Uterus (tissue), 4 donors: ENCODE data around the gene NTRK2. TPM values are rescaled to one million over a fixed set of nuclear protein-coding genes. Genes with fewer than 3 reads are reported as not detected.

ENCODE experiments used
- DNase-seq, 2 donors: peaks; one replicate each; pipeline ENCODE4 v3.0.0-alpha.2; 2019 to 2020
- H3K27ac ChIP-seq, 2 donors: fragments of 200-600 bp; sonication (generic); 1 replicate in 1 of 2; 2 replicates in 1 of 2; pipeline ENCODE4 v1.5.1; 2016 to 2018
- H3K27me3 ChIP-seq, 2 donors: fragments of 200-600 bp; sonication (generic); one replicate each; pipeline ENCODE4 v1.5.1; 2018 to 2019; ENCODE audit warnings: control low read depth in 1 of 2
- H3K36me3 ChIP-seq, 2 donors: fragments of 200-600 bp; sonication (generic); one replicate each; pipeline ENCODE4 v1.5.1; 2019; ENCODE audit warnings: control low read depth in 1 of 2
- H3K4me1 ChIP-seq, 2 donors: fragments of 200-600 bp; sonication (generic); one replicate each; pipeline ENCODE4 v1.5.1; 2018 to 2019; ENCODE audit warnings: control low read depth in 1 of 2
- H3K4me3 ChIP-seq, 2 donors: fragments of 200-600 bp; sonication (generic); 1 replicate in 1 of 2; 2 replicates in 1 of 2; pipeline ENCODE4 v1.5.1; 2018 to 2019; ENCODE audit warnings: mild to moderate bottlenecking in 1 of 2
- H3K9me3 ChIP-seq, 2 donors: fragments of 200-600 bp; sonication (generic); one replicate each; pipeline ENCODE4 v1.5.1; 2019; ENCODE audit warnings: control low read depth in 1 of 2
- CTCF ChIP-seq, 4 experiments: fragments of 200-600 bp in 2 of 4; fragments of 450-650 bp in 2 of 4; sonication (generic) in 2 of 4; IDR thresholded peaks; one replicate each; pipeline ENCODE4 v1.5.1; 2016 to 2019; ENCODE audit warnings: antibody characterized with exemption in 4 of 4, mild to moderate bottlenecking in 2 of 4, moderate library complexity in 1 of 4
- POLR2A ChIP-seq, 2 donors: fragments of 450-650 bp; IDR thresholded peaks; one replicate each; pipeline ENCODE4 v1.6.1; 2016; ENCODE audit warnings: antibody characterized with exemption in 2 of 2, mild to moderate bottlenecking in 1 of 2, moderate library complexity in 1 of 2
- intact Hi-C: fragments of 100-400 bp; cut with DNase I; formaldehyde crosslinking; loops from one replicate; pipeline ENCODE4 v1.15.1; 2023; ENCODE audit warnings: low total_unique reads
- total RNA-seq, 4 donors: library from RNA; depleted of rRNA in 3 of 4; stranded (reverse); fragments of >200 nt in 3 of 4; gene quantifications; one replicate each; pipeline versions ENCODE4 v1.1.0 to v1.2.4, GENCODE V29; 2014 to 2023
- donor health status: DM: yes; HTN: yes; CAD: no.

Gene NTRK2
- total RNA-seq, 4 donors from 2014 or later, result 6.5 to 23.2 (median 12.5) TPM

- TF ChIP-seq CTCF (IDR thresholded peaks at IDR 0.05) (no peak), POLR2A (IDR thresholded peaks at IDR 0.05) (no peak)
- intact Hi-C loops, result no loop called here
- DNase-seq, result no peak
- no peaks in the 10 kb centered on the region for H3K9me3 ChIP-seq
- H3K27ac ChIP-seq, result no peak overlapping the region
- no peak overlapping the region for H3K4me3 ChIP-seq
- no peaks in the 10 kb centered on the region for H3K36me3 ChIP-seq
- H3K4me1 ChIP-seq, result no peaks in the 10 kb centered on the region
- H3K27me3 ChIP-seq, result no peaks in the 10 kb centered on the region
Measured at GRCh38 chr9:84978661-84979060, 309.1 kb downstream of the NTRK2 start.

DNA sequence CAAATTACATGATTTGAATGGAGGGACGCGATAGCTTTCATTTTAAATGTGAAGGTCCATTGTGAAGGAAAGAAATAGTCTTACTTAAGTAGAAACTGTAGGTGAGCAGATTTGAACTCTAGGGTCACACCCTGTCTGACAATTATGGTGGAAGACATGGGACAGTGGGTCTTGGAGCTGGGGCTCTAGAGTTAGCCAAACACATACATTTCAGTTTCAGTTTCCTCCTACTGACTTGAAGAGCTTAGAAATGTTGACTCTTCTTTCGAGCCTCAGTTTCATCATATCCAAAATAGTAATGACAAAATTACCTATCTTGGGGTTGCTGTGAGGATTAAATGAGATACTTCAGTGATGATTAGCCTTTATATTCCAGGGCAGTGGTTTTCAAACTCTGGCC is 314.2 kb downstream of the NTRK2 start:
- Histone ChIP-seq H3K36me3 (no peaks in the 10 kb centered on the region), H3K4me3 (no peak overlapping the region), H3K27ac (no peak overlapping the region), H3K27me3 (no peaks in the 10 kb centered on the region), H3K4me1 (no peaks in the 10 kb centered on the region), H3K9me3 (no peaks in the 10 kb centered on the region)
- intact Hi-C loops, result no loop called here
- no peak for DNase-seq
- no peak for TF ChIP-seq CTCF (IDR thresholded peaks at IDR 0.05)
- TF ChIP-seq POLR2A (IDR thresholded peaks at IDR 0.05), result no peak

- H3K9me3 ChIP-seq, result no peaks in the 10 kb centered on the region
- H3K4me1 ChIP-seq, result no peaks in the 10 kb centered on the region
- DNase-seq, result no peak
- H3K27ac ChIP-seq, result no peak overlapping the region
- H3K27me3 ChIP-seq, result no peaks in the 10 kb centered on the region
- intact Hi-C loops, result no loop called here
- no peak overlapping the region for H3K4me3 ChIP-seq
- H3K36me3 ChIP-seq, result no peaks in the 10 kb centered on the region
- TF ChIP-seq CTCF (IDR thresholded peaks at IDR 0.05) (no peak), POLR2A (IDR thresholded peaks at IDR 0.05) (no peak)
Measured at GRCh38 chr9:84988621-84989020, 319.1 kb downstream of the NTRK2 start.

DNA sequence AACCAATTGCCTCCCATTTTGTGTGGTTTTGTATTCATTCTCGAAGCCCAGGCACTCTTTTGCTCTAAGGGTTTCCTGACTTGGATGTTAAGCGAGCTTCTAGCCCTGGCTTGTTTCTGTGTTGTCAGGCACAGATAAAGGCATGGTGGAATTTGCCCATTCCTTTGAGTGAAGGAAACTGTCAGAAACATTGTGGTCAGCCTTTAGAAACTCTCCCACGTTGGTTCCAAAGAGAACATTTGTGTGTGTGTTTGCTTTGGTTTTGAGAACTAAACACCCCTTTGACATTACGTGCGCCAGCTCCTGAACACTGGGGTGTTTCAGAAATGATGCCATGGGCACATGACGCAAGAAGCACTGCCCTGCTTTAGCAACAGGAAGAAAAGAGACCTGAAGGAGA is 320.9 kb downstream of the NTRK2 start:
- intact Hi-C loops, result no loop called here
- Histone ChIP-seq H3K4me3 (no peak overlapping the region), H3K9me3 (no peaks in the 10 kb centered on the region), H3K27me3 (no peaks in the 10 kb centered on the region), H3K27ac (no peak overlapping the region), H3K4me1 (no peaks in the 10 kb centered on the region), H3K36me3 (no peaks in the 10 kb centered on the region)
- no peak for DNase-seq
- TF ChIP-seq CTCF (IDR thresholded peaks at IDR 0.05), result no peak
- no peak for TF ChIP-seq POLR2A (IDR thresholded peaks at IDR 0.05)

GRCh38 chr9:84990850-84991513 is 321.5 kb downstream of the NTRK2 start:
- no peaks in the 10 kb centered on the region for H3K4me1 ChIP-seq
- intact Hi-C loops, result no loop called here
- H3K9me3 ChIP-seq, result no peaks in the 10 kb centered on the region
- DNase-seq, result no peak
- no peaks in the 10 kb centered on the region for H3K36me3 ChIP-seq
- no peak overlapping the region for H3K27ac ChIP-seq
- no peak for TF ChIP-seq CTCF (IDR thresholded peaks at IDR 0.05)
- TF ChIP-seq POLR2A (IDR thresholded peaks at IDR 0.05), result no peak
- no peak overlapping the region for H3K4me3 ChIP-seq
- H3K27me3 ChIP-seq, result no peaks in the 10 kb centered on the region
